ENCODE measurements around the gene TPSB2.

DNA sequence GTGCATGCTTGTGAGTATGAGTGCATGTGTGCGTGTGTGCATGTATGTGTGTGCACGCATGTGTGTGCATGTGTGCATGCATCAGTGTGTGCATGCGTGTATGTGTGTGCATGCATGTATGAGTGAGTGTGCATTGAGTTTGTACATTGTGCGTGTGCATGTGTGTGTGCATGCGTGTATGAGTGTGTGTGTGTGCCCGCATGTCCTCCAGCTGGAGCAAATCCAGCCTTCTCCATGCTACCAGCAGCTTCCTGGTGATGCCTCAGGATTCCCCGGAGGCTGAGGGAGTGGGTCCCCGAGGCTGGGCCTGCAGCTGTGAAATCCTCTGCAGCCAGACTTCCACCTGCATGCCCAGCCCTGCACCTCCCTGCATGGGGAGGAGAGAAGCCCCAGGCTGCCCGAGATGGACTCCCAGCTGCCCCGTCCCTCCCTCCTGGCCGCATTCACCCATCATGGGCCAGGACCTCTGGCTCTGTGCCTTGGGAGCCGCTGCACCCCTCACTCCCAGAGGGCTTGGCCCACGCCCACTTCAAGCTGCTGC, 35.2 kb upstream of the TPSB2 start:
- TF ChIP-seq, protein P1, sequence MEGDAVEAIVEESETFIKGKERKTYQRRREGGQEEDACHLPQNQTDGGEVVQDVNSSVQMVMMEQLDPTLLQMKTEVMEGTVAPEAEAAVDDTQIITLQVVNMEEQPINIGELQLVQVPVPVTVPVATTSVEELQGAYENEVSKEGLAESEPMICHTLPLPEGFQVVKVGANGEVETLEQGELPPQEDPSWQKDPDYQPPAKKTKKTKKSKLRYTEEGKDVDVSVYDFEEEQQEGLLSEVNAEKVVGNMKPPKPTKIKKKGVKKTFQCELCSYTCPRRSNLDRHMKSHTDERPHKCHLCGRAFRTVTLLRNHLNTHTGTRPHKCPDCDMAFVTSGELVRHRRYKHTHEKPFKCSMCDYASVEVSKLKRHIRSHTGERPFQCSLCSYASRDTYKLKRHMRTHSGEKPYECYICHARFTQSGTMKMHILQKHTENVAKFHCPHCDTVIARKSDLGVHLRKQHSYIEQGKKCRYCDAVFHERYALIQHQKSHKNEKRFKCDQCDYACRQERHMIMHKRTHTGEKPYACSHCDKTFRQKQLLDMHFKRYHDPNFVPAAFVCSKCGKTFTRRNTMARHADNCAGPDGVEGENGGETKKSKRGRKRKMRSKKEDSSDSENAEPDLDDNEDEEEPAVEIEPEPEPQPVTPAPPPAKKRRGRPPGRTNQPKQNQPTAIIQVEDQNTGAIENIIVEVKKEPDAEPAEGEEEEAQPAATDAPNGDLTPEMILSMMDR (optimal IDR thresholded peaks at IDR 0.05 in 1 of 3, IDR thresholded peaks at IDR 0.05 in 1 of 3, conservative IDR thresholded peaks at IDR 0.05 in 1 of 3; ENCODE audit: extremely low read depth in 1 of 3, insufficient read depth in 2 of 3, low read length in 3 of 3), result no peak
- TF ChIP-seq EZH2 (IDR thresholded peaks at IDR 0.05; ENCODE audit: low read length), result no peak

Data from keratinocyte (primary cell).